Mesothelial cell of epicardium (in vitro differentiated cells): ENCODE results near the gene ITPR2. TPM values are rescaled to one million over a fixed set of nuclear protein-coding genes. Genes with fewer than 3 reads are reported as not detected.

Experiments used
- DNase-seq, 2 experiments: peaks; one replicate each; pipeline ENCODE4 v3.0.0; 2021; ENCODE audit warnings: low spot score in 2 of 2; ENCODE audit not compliant: unreplicated experiment in 2 of 2
- H3K27ac Mint-ChIP-seq: 2 replicates; pipeline ENCODE4 v1.8.0; 2021; ENCODE audit warnings: mixed read lengths
- H3K27me3 Mint-ChIP-seq: 2 replicates; pipeline ENCODE4 v1.8.0; 2021; ENCODE audit warnings: low read depth, mixed read lengths
- H3K36me3 Mint-ChIP-seq: 2 replicates; pipeline ENCODE4 v1.8.0; 2021; ENCODE audit warnings: mixed read lengths
- H3K4me1 Mint-ChIP-seq: 2 replicates; pipeline ENCODE4 v1.8.0; 2021; ENCODE audit warnings: mixed read lengths
- H3K4me3 Mint-ChIP-seq: 2 replicates; pipeline ENCODE4 v1.8.0; 2021; ENCODE audit warnings: mild to moderate bottlenecking, moderate library complexity, mixed read lengths
- H3K9me3 Mint-ChIP-seq: 2 replicates; pipeline ENCODE4 v1.8.0; 2021; ENCODE audit warnings: mixed read lengths
- total RNA-seq: library from RNA; stranded (reverse); gene quantifications from 3 replicates; pipeline ENCODE4 v1.2.1, GENCODE V29; 2021
- TF ChIP-seq, protein P1 (sequence below): fragments of 200-600 bp; sonication (generic); IDR thresholded peaks from one replicate; pipeline ENCODE4 v1.5.0; 2021; ENCODE audit warnings: antibody characterized with exemption; ENCODE audit not compliant: unreplicated experiment

Gene ITPR2
- total RNA-seq, 1 donor from 2014 or later = 62.3 TPM

DNA sequence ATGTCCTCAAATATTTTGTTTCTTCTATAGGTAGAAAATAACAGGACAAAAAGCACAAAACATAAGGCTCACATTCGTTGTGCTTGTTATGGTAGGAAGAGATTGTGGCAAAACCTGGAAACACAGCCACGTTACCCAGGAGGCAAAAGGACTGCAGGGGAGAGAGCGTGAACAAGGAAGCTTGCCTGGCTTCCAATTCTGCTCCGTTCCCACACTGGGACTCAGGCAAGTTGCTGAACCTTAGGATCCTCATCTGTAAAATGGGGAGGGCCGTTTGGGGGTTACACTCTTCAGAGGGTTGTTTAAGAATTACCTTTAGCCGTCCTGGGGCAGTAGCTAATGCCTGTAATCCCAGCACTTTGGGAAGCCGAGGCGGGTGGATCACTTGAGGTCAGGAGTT is 432.4 kb downstream of the ITPR2 start:
- TF ChIP-seq, protein P1, sequence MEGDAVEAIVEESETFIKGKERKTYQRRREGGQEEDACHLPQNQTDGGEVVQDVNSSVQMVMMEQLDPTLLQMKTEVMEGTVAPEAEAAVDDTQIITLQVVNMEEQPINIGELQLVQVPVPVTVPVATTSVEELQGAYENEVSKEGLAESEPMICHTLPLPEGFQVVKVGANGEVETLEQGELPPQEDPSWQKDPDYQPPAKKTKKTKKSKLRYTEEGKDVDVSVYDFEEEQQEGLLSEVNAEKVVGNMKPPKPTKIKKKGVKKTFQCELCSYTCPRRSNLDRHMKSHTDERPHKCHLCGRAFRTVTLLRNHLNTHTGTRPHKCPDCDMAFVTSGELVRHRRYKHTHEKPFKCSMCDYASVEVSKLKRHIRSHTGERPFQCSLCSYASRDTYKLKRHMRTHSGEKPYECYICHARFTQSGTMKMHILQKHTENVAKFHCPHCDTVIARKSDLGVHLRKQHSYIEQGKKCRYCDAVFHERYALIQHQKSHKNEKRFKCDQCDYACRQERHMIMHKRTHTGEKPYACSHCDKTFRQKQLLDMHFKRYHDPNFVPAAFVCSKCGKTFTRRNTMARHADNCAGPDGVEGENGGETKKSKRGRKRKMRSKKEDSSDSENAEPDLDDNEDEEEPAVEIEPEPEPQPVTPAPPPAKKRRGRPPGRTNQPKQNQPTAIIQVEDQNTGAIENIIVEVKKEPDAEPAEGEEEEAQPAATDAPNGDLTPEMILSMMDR = no peak
- DNase-seq = no peak
- Mint-ChIP-seq H3K4me1 (no peaks in the 10 kb centered on the region), H3K9me3 (no peaks in the 10 kb centered on the region), H3K27me3 (no peaks in the 10 kb centered on the region), H3K27ac (no peak overlapping the region), H3K4me3 (no peak overlapping the region), H3K36me3 (peaks cover 2% of the 10 kb centered on the region)

DNA sequence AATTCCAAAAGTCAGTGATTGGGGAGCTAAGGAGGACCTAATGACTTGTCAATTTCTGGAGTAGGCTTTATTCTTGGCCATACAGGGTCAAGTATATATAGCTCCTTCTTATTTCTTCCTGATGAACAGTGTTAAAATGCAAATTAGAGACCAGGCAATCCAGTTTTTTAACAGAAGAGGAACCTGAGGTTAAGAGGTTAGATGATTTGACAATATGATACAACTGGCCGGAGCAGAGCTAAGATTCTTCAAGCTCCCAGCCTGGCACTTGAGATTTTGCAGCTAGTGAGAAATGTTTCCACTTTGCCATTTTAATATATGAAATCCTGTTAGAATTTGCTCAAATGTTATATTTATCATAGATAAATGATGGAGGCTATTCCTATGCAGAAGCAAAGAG is 433.6 kb downstream of the ITPR2 start:
- no peak for DNase-seq
- Mint-ChIP-seq H3K4me3 (no peak overlapping the region), H3K27me3 (no peaks in the 10 kb centered on the region), H3K27ac (no peak overlapping the region), H3K4me1 (no peaks in the 10 kb centered on the region), H3K36me3 (peaks cover 2% of the 10 kb centered on the region), H3K9me3 (no peaks in the 10 kb centered on the region)
- TF ChIP-seq, protein P1 = no peak

DNA sequence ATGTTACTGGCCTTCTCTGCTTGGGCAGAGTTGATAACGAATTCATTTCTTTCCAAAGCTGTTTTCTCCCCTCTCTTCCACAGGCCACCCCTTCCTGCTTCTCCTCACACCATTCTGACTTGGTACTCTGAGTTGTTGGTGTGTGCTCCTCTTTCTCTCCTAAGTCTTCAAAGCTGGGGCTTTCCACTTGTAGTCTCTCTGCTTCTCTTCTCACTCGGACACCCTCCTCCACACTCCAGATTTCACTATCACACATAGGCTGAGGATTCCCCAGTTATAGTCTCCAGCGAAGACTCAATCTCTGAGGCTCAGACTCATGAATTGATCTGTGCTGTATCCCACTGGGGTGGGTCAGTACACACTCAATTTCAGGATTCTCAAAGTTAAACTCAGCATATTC is 436.6 kb downstream of the ITPR2 start:
- peaks cover 10% of the 10 kb centered on the region for H3K36me3 Mint-ChIP-seq
- no peaks in the 10 kb centered on the region for H3K27me3 Mint-ChIP-seq
- H3K9me3 Mint-ChIP-seq = no peaks in the 10 kb centered on the region
- TF ChIP-seq, protein P1 = no peak
- no peak for DNase-seq
- no peaks in the 10 kb centered on the region for H3K4me1 Mint-ChIP-seq
- no peak overlapping the region for H3K27ac Mint-ChIP-seq
- no peak overlapping the region for H3K4me3 Mint-ChIP-seq

- peaks cover 7% of the 10 kb centered on the region for H3K9me3 Mint-ChIP-seq
- no peak for DNase-seq
- TF ChIP-seq, protein P1 = no peak
- no peak overlapping the region for H3K27ac Mint-ChIP-seq
- H3K27me3 Mint-ChIP-seq = no peaks in the 10 kb centered on the region
- peaks cover 47% of the 10 kb centered on the region for H3K36me3 Mint-ChIP-seq
- no peak overlapping the region for H3K4me3 Mint-ChIP-seq
- H3K4me1 Mint-ChIP-seq = peaks cover 3% of the 10 kb centered on the region
Observed at GRCh38 chr12:26389343-26389742, 443.7 kb downstream of the ITPR2 start.

DNA sequence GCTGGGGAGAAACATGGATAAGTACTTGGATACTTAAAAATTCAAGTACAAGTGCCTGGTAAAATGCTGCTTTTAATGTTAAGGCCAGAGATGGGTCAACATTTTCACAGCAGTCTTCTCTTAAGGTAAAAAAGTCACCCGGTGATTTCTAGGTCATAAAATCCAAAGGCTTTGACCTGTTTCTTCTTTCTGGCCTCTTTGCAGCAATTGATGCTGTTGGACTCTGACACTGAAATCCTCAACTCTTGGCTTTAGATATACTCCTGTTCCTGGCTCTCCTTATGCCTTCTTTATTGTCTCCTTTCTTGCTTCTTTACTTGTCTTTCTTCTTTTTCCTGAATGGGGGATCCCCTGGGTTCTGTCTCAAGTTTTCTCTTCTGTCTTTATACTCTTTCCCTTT is 448.5 kb downstream of the ITPR2 start:
- Mint-ChIP-seq H3K4me1 (peaks cover 7% of the 10 kb centered on the region), H3K36me3 (peaks cover 49% of the 10 kb centered on the region), H3K27ac (no peak overlapping the region), H3K4me3 (no peak overlapping the region), H3K9me3 (peaks cover 13% of the 10 kb centered on the region), H3K27me3 (no peaks in the 10 kb centered on the region)
- no peak for DNase-seq
- TF ChIP-seq, protein P1 = no peak

DNA sequence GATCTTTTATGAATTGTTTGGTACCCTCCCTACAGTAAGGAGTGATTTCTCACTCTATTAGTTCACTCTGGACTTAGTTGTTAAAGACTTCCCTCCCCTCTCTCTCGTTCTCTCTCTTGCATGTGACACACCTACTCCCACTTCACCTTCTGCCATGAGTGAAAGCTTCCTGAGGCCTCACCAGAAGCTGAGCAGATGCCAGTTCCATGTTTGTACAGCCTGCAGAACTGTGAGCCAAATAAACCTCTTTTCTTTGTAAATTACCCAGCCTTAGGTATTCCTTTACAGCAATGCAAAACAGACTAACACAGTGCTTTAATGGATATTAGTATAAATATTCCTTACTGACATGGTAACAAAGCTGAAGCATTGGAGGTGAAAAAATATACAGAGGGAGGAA is 450.0 kb downstream of the ITPR2 start:
- H3K36me3 Mint-ChIP-seq = peaks cover 43% of the 10 kb centered on the region
- H3K4me1 Mint-ChIP-seq = peaks cover 4% of the 10 kb centered on the region
- H3K27ac Mint-ChIP-seq = no peak overlapping the region
- H3K4me3 Mint-ChIP-seq = no peak overlapping the region
- TF ChIP-seq, protein P1 = no peak
- peaks cover 13% of the 10 kb centered on the region for H3K9me3 Mint-ChIP-seq
- DNase-seq = no peak
- H3K27me3 Mint-ChIP-seq = no peaks in the 10 kb centered on the region
